Panc1 (cell line): ENCODE results near the gene ZNF48. TPM values are rescaled to one million over a fixed set of nuclear protein-coding genes. Genes with fewer than 3 reads are reported as not detected.

Experiments
- ATAC-seq: fragments of 200-7000 bp; cut with Tn5 transposase; 2 replicates; pipeline ENCODE4 v1.9.1; 2020; ENCODE audit warnings: mild to moderate bottlenecking, moderate library complexity
- BruUV-seq: library from RNA; stranded (reverse); fragments of 400-500 nt; replicated peaks from 2 replicates; lab custom pipeline; 2021; lab: Mats Ljungman, UMichigan
- CTCF ChIA-PET: fragments of 300-600 bp; sonication (Branson Sonifier 250); formaldehyde crosslinking; loops from one replicate; lab custom pipeline; 2022; ENCODE audit warnings: antibody characterized with exemption; lab: Charles Lee
- POLR2A ChIA-PET: fragments of 300-600 bp; sonication (Branson Sonifier 250); formaldehyde crosslinking; loops from one replicate; lab custom pipeline; 2022; ENCODE audit warnings: antibody characterized with exemption; lab: Charles Lee
- DNase-seq: peaks from one replicate; pipeline ENCODE4 v3.0.0-alpha.2; 2010; ENCODE audit warnings: low read depth, low spot score
- H3K27ac ChIP-seq: 2 replicates; pipeline ENCODE4 v1.5.1; 2011; ENCODE audit warnings: mild to moderate bottlenecking, low read length, inconsistent platforms
- H3K27me3 ChIP-seq: fragments of 200-500 bp; sonication (Bioruptor generic); 2 replicates; pipeline ENCODE4 v1.6.0; 2014; ENCODE audit warnings: low read length, inconsistent platforms; ENCODE audit not compliant: control insufficient read depth, insufficient read depth
- H3K36me3 ChIP-seq: fragments of 200-500 bp; sonication (Bioruptor generic); 2 replicates; pipeline ENCODE4 v1.5.1; 2014; ENCODE audit warnings: inconsistent platforms, mild to moderate bottlenecking, low read length, moderate library complexity; ENCODE audit not compliant: control insufficient read depth, insufficient read depth
- H3K4me1 ChIP-seq: 2 replicates; pipeline ENCODE4 v1.5.1; 2011; ENCODE audit warnings: inconsistent platforms, mild to moderate bottlenecking, low read length, moderate library complexity; ENCODE audit not compliant: control insufficient read depth, insufficient read depth
- H3K4me3 ChIP-seq, 2 experiments: 2 replicates each; pipeline ENCODE4 v1.5.1; 2011 to 2012; ENCODE audit warnings: low read depth in 2 of 2, low read length in 2 of 2, mild to moderate bottlenecking in 2 of 2, inconsistent platforms in 1 of 2, moderate library complexity in 1 of 2
- H3K9me3 ChIP-seq: fragments of 200-500 bp; sonication (Bioruptor generic); 2 replicates; pipeline ENCODE4 v1.5.1; 2014; ENCODE audit warnings: low read depth, mild to moderate bottlenecking, inconsistent platforms, low read length, moderate library complexity; ENCODE audit not compliant: control insufficient read depth, insufficient read depth
- POLR2AphosphoS5 ChIP-seq: IDR thresholded peaks from 2 replicates; pipeline ENCODE4 v1.6.1; 2012; ENCODE audit warnings: mild to moderate bottlenecking, low read depth, low read length, moderate library complexity
- SIN3A ChIP-seq: IDR thresholded peaks from 2 replicates; pipeline ENCODE4 v1.6.1; 2012; ENCODE audit warnings: low read depth, mild to moderate bottlenecking, low read length, moderate library complexity, borderline replicate concordance; ENCODE audit not compliant: insufficient read depth
- TCF7L2 ChIP-seq: IDR thresholded peaks from 2 replicates; pipeline ENCODE4 v1.6.1; 2011; ENCODE audit warnings: mild to moderate bottlenecking, low read depth, low read length, inconsistent platforms
- in situ Hi-C: cut with HindIII; loops from 2 replicates; pipeline ENCODE4 v1.10.0; 2016; ENCODE audit warnings: low sequenced_read_pairs, low pct_unique_long_range_greater_than_20kb
- intact Hi-C: fragments of 100-400 bp; cut with micrococcal nuclease; formaldehyde crosslinking; loops from one replicate; pipeline ENCODE4 v1.10.0; 2022; ENCODE audit not compliant: unreplicated experiment
- total RNA-seq: library from RNA; stranded (reverse); gene quantifications from one replicate; pipeline ENCODE4 v1.2.1, GENCODE V29; 2021; ENCODE audit not compliant: unreplicated experiment
- TF ChIP-seq, protein P1 (sequence below), 2 experiments: IDR thresholded peaks; 2 replicates each; pipeline ENCODE4 v1.6.1; 2011 to 2012; ENCODE audit warnings: low read depth in 2 of 2, control low read depth in 1 of 2, low read length in 1 of 2, mild to moderate bottlenecking in 1 of 2, moderate library complexity in 1 of 2; ENCODE audit not compliant: insufficient read depth in 1 of 2
- TF ChIP-seq, protein P2 (sequence below): fragments of 450-650 bp; IDR thresholded peaks from 2 replicates; pipeline ENCODE4 v1.5.1; 2017; ENCODE audit warnings: mild to moderate bottlenecking

The ZNF48 gene
- total RNA-seq, 1 experiment from 2014 or later: 16.6 TPM

DNA sequence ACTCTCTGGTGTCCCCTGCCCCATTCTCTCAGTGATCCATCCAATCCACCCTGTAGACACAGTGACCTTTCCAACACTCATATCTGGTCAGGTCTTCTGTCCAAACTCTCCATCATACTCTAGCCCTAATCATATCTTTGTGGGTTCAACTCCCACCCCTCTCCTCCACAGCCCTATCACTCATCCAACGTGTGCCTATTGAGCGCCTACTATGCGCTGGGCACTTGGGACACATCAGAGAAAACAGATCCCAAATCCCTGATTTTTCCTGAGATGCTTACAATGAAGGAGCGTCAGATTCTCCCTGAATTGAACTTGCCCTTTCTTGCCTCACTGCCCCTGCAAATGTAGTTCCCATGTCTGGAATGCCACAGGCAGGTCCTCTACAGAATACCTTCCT is 32.8 kb downstream of the ZNF48 start:
- Histone ChIP-seq H3K4me1 (peaks cover 9% of the 10 kb centered on the region), H3K4me3 (no peak overlapping the region), H3K36me3 (peaks cover 9% of the 10 kb centered on the region; the same call in 1 of the 2 replicates), H3K27me3 (no peaks in the 10 kb centered on the region), H3K27ac (no peak overlapping the region), H3K9me3 (no peaks in the 10 kb centered on the region)
- ChIA-PET POLR2A (no interaction called here), CTCF (no interaction called here)
- intact Hi-C loops: no loop called here
- DNase-seq (no peak), ATAC-seq (no peak)
- TF ChIP-seq, protein P1, sequence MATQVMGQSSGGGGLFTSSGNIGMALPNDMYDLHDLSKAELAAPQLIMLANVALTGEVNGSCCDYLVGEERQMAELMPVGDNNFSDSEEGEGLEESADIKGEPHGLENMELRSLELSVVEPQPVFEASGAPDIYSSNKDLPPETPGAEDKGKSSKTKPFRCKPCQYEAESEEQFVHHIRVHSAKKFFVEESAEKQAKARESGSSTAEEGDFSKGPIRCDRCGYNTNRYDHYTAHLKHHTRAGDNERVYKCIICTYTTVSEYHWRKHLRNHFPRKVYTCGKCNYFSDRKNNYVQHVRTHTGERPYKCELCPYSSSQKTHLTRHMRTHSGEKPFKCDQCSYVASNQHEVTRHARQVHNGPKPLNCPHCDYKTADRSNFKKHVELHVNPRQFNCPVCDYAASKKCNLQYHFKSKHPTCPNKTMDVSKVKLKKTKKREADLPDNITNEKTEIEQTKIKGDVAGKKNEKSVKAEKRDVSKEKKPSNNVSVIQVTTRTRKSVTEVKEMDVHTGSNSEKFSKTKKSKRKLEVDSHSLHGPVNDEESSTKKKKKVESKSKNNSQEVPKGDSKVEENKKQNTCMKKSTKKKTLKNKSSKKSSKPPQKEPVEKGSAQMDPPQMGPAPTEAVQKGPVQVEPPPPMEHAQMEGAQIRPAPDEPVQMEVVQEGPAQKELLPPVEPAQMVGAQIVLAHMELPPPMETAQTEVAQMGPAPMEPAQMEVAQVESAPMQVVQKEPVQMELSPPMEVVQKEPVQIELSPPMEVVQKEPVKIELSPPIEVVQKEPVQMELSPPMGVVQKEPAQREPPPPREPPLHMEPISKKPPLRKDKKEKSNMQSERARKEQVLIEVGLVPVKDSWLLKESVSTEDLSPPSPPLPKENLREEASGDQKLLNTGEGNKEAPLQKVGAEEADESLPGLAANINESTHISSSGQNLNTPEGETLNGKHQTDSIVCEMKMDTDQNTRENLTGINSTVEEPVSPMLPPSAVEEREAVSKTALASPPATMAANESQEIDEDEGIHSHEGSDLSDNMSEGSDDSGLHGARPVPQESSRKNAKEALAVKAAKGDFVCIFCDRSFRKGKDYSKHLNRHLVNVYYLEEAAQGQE (IDR thresholded peaks at IDR 0.05; ENCODE audit: insufficient read depth in 1 of 2, low read depth in 2 of 2, low read length in 1 of 2): no peak
- TF ChIP-seq, protein P2, sequence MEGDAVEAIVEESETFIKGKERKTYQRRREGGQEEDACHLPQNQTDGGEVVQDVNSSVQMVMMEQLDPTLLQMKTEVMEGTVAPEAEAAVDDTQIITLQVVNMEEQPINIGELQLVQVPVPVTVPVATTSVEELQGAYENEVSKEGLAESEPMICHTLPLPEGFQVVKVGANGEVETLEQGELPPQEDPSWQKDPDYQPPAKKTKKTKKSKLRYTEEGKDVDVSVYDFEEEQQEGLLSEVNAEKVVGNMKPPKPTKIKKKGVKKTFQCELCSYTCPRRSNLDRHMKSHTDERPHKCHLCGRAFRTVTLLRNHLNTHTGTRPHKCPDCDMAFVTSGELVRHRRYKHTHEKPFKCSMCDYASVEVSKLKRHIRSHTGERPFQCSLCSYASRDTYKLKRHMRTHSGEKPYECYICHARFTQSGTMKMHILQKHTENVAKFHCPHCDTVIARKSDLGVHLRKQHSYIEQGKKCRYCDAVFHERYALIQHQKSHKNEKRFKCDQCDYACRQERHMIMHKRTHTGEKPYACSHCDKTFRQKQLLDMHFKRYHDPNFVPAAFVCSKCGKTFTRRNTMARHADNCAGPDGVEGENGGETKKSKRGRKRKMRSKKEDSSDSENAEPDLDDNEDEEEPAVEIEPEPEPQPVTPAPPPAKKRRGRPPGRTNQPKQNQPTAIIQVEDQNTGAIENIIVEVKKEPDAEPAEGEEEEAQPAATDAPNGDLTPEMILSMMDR: no peak
- TF ChIP-seq POLR2AphosphoS5 (no peak), SIN3A (no peak), TCF7L2 (no peak)
- no TSS peak for BruUV-seq
- in situ Hi-C loops: no loop called here

DNA sequence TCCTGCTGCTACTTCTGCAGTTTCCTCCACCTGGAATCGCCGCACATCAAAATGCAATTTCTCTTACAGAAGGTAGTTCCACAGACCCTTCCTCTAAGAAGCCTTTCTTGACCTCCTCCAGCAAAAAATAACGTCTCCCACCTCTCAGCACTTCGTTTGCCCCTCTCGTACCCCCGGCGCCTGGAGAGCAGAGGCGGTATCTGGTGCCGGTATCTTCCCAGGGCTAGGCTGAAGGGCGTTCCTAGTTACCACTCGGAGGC is 34.1 kb downstream of the ZNF48 start:
- ChIA-PET CTCF (interaction anchor here (0.6 to 1.5 kb wide), 16 partner anchors 10 to 249 kb away, joined by 3 to 14 read pairs (median 4); partner anchors contain the start of genes ZNF48, ZNF689 and ZNF764), POLR2A (interaction anchor here (0.6 to 0.9 kb wide), 3 partner anchors 157 to 203 kb away, joined by 3 to 4 read pairs (median 3); no protein-coding TSS in a partner anchor)
- Histone ChIP-seq H3K4me1 (peaks cover 9% of the 10 kb centered on the region), H3K9me3 (no peaks in the 10 kb centered on the region), H3K4me3 (peak overlapping the region; percentile 86 to 99), H3K27me3 (no peaks in the 10 kb centered on the region), H3K36me3 (peaks cover 6% of the 10 kb centered on the region; the same call in 1 of the 2 replicates), H3K27ac (peak overlapping the region; percentile 91)
- BruUV-seq: TSS peak; percentile 84
- ATAC-seq (no peak; the same call in 1 of the 2 replicates), DNase-seq (no peak)
- in situ Hi-C loops: no loop called here
- TF ChIP-seq TCF7L2: no peak
- TF ChIP-seq POLR2AphosphoS5: no peak
- TF ChIP-seq, protein P2: no peak
- TF ChIP-seq SIN3A: no peak
- TF ChIP-seq, protein P1 (IDR thresholded peaks at IDR 0.05; ENCODE audit: insufficient read depth in 1 of 2, low read depth in 2 of 2, low read length in 1 of 2): no peak
- intact Hi-C loops: no loop called here
